ENCODE measurements around the gene PCBP3.

The PCBP3 gene

GRCh38 chr21:45981151-45982091 is 337.9 kb downstream of the PCBP3 start, which contains the start of gene COL6A1:
TSS of gene COL6A1 (plus strand) at chr21:45981770. CDS start at chr21:45981851, 81 bp downstream.
- peak; percentile 43 for DNase-seq (ENCODE audit: low spot score)

GRCh38 chr21:45982092-45982757 is 338.7 kb downstream of the PCBP3 start:
- DNase-seq (ENCODE audit: low spot score): no peak

- DNase-seq (ENCODE audit: low spot score): no peak
These were observed 339.5 kb downstream of the PCBP3 start for GRCh38 chr21:45982758-45983648.

GRCh38 chr21:45983649-45983965 is 340.1 kb downstream of the PCBP3 start:
- DNase-seq (ENCODE audit: low spot score): no peak

GRCh38 chr21:45983981-45984551 is 340.5 kb downstream of the PCBP3 start:
- no peak for DNase-seq (ENCODE audit: low spot score)

- no peak for DNase-seq (ENCODE audit: low spot score)
These were observed 341.1 kb downstream of the PCBP3 start for GRCh38 chr21:45984584-45985095.

- no peak for DNase-seq (ENCODE audit: low spot score)
These were observed 342.2 kb downstream of the PCBP3 start for GRCh38 chr21:45985471-45986315.

- no peak for DNase-seq (ENCODE audit: low spot score)
These were observed 343.0 kb downstream of the PCBP3 start for GRCh38 chr21:45986316-45987051.

GRCh38 chr21:45987121-45987711 is 343.7 kb downstream of the PCBP3 start:
- no peak for DNase-seq (ENCODE audit: low spot score)

- DNase-seq (ENCODE audit: low spot score): no peak
These were observed 345.1 kb downstream of the PCBP3 start for GRCh38 chr21:45988366-45989347.

- DNase-seq (ENCODE audit: low spot score): no peak
These were observed 346.0 kb downstream of the PCBP3 start for GRCh38 chr21:45989355-45990048.

- no peak for DNase-seq (ENCODE audit: low spot score)
These were observed 346.7 kb downstream of the PCBP3 start for GRCh38 chr21:45990049-45990711.

GRCh38 chr21:45990741-45991605 is 347.4 kb downstream of the PCBP3 start:
- no peak for DNase-seq (ENCODE audit: low spot score)

- no peak for DNase-seq (ENCODE audit: low spot score)
These were observed 348.2 kb downstream of the PCBP3 start for GRCh38 chr21:45991606-45992300.
